Tibial artery (tissue), 4 donors: ENCODE results near the gene EP400.
"Not testable (repeated sequence)": the region's sequence is repeated elsewhere in the genome, so short reads cannot be mapped to it uniquely, and the experiment has no call there.

ENCODE experiments used
- DNase-seq, 2 donors: peaks; one replicate each; pipeline ENCODE4 v3.0.0-alpha.2; 2019
- H3K27ac ChIP-seq, 2 donors: fragments of 200-600 bp; sonication (generic) in 1 of 2; 1 replicate in 1 of 2; 2 replicates in 1 of 2; pipeline ENCODE4 v1.5.1; 2018 to 2019; ENCODE audit warnings: mild to moderate bottlenecking in 1 of 2
- H3K27me3 ChIP-seq, 2 donors: fragments of 200-600 bp; sonication (generic) in 1 of 2; one replicate each; pipeline versions ENCODE4 v1.5.1 to v1.6.0; 2016 to 2019
- H3K36me3 ChIP-seq, 3 donors: fragments of 200-600 bp; sonication (generic) in 2 of 3; one replicate each; pipeline ENCODE4 v1.5.1; 2016 to 2019; ENCODE audit warnings: mild to moderate bottlenecking in 2 of 3
- H3K4me1 ChIP-seq, 4 donors: fragments of 200-600 bp; sonication (generic) in 2 of 4; 1 replicate in 3 of 4; 2 replicates in 1 of 4; pipeline ENCODE4 v1.5.1; 2016 to 2019
- H3K4me3 ChIP-seq, 2 donors: fragments of 200-600 bp; sonication (generic) in 1 of 2; 1 replicate in 1 of 2; 2 replicates in 1 of 2; pipeline ENCODE4 v1.5.1; 2018 to 2019; ENCODE audit warnings: mild to moderate bottlenecking in 2 of 2
- H3K9me3 ChIP-seq, 3 donors: fragments of 200-600 bp; sonication (generic) in 1 of 3; one replicate each; pipeline ENCODE4 v1.5.1; 2016 to 2019
- intact Hi-C: fragments of 100-400 bp; cut with DNase I; formaldehyde crosslinking; loops from one replicate; pipeline ENCODE4 v1.15.0; 2023; ENCODE audit warnings: low total_unique reads
- TF ChIP-seq, protein P1 (sequence below), 2 experiments: fragments of 200-600 bp in 1 of 2; fragments of 450-650 bp in 1 of 2; IDR thresholded peaks; one replicate each; pipeline ENCODE4 v1.5.1; 2017 to 2019; ENCODE audit warnings: antibody characterized with exemption in 2 of 2, mild to moderate bottlenecking in 1 of 2, moderate library complexity in 1 of 2

The EP400 gene

DNA sequence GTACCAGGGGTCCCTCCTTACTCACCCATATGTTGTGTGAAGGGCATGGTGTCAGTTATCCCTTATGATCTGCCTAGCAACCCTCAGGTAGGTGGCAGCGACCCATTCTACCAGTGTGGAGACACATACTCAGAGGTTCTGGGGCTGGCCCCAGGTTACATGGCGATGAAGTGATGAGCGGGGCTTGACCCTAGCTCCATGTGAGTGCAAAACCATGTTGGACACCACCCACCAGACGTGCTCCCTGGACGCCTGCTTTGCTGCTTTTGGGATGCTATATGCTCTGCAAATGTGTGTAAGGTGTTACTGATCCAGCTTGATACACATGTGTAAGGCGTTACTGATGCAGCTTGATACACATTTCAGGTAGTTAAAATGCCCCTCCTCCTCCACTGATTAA lies 33.3 kb downstream of the EP400 start:
- peaks cover 56 to 87% (median 69%) of the 10 kb centered on the region in 3 donors for H3K36me3 ChIP-seq
- no peak for DNase-seq
- H3K27ac ChIP-seq: no peak overlapping the region
- TF ChIP-seq, protein P1, sequence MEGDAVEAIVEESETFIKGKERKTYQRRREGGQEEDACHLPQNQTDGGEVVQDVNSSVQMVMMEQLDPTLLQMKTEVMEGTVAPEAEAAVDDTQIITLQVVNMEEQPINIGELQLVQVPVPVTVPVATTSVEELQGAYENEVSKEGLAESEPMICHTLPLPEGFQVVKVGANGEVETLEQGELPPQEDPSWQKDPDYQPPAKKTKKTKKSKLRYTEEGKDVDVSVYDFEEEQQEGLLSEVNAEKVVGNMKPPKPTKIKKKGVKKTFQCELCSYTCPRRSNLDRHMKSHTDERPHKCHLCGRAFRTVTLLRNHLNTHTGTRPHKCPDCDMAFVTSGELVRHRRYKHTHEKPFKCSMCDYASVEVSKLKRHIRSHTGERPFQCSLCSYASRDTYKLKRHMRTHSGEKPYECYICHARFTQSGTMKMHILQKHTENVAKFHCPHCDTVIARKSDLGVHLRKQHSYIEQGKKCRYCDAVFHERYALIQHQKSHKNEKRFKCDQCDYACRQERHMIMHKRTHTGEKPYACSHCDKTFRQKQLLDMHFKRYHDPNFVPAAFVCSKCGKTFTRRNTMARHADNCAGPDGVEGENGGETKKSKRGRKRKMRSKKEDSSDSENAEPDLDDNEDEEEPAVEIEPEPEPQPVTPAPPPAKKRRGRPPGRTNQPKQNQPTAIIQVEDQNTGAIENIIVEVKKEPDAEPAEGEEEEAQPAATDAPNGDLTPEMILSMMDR (IDR thresholded peaks at IDR 0.05): no peak
- H3K4me3 ChIP-seq: no peak overlapping the region
- H3K4me1 ChIP-seq: no peaks in the 10 kb centered on the region
- H3K9me3 ChIP-seq: no peaks in the 10 kb centered on the region
- intact Hi-C loops: no loop called here
- no peaks in the 10 kb centered on the region for H3K27me3 ChIP-seq

DNA sequence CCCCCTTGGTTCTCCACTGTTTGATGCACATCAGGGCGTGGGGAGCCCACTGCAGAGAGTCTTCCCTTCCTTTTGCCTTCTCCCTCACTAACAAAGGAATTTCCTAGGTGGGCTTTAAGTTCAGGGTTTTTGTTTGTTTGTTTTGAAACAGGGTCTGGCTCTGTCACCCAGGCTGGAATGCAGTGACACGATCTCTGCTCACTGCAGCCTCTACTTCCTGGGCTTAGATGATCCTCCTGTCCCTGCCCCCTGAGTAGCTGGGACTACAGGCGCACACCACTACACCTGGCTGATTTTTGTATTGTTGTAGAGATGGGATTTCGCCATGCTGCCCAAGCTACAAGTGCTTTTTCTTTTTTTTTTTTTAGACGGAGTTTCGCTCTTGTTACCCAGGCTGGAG lies 33.8 kb downstream of the EP400 start:
- Histone ChIP-seq H3K27me3 (no peaks in the 10 kb centered on the region), H3K4me1 (no peaks in the 10 kb centered on the region), H3K9me3 (no peaks in the 10 kb centered on the region), H3K4me3 (no peak overlapping the region), H3K36me3 (peaks cover 61 to 93% (median 74%) of the 10 kb centered on the region in 3 donors), H3K27ac (no peak overlapping the region)
- intact Hi-C loops: no loop called here
- no peak for DNase-seq
- TF ChIP-seq, protein P1 (IDR thresholded peaks at IDR 0.05): no peak

DNA sequence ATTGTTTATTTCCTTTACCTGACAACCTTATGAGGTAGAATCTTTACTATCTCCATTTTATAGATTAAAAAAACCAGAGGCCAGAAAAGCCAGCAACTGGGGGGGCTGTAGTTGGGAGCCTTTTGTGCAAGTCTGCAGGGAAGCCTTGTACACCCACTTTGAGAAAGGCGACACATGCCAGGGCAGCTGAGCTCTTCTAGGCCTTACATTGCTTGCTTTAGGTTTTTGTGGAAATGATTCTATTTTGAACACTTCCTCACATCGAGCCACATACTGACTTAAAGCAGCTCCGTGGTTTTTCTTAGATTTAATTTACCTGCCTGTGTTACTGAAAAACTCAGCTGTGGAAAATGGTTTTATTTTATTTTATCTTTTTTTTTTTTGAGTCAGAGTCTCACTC lies 34.6 kb downstream of the EP400 start:
- intact Hi-C loops: no loop called here
- Histone ChIP-seq H3K4me3 (no peak overlapping the region), H3K4me1 (no peaks in the 10 kb centered on the region), H3K27ac (no peak overlapping the region), H3K9me3 (no peaks in the 10 kb centered on the region), H3K36me3 (peaks cover 67 to 100% (median 82%) of the 10 kb centered on the region in 3 donors), H3K27me3 (no peaks in the 10 kb centered on the region)
- TF ChIP-seq, protein P1 (IDR thresholded peaks at IDR 0.05): no peak
- no peak for DNase-seq

DNA sequence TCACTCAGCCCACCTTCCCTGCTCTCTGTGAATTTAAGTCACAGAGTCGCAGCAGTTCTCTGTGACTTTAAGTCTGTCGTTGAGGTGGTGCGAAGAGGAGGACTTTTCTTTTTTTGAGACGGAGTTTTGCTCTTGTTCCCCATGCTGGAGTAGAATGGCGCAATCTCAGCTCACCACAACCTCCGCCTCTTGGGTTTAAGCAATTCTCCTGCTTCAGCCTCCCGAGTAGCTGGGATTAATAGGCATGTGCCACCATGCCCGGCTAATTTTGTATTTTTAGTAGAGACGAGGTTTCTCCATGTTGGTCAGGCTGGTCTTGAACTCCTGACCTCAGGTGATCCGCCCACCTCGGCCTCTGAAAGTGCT lies 35.8 kb downstream of the EP400 start:
- DNase-seq, intact Hi-C loops, H3K4me1 ChIP-seq, H3K4me3 ChIP-seq, H3K9me3 ChIP-seq, H3K27ac ChIP-seq, H3K27me3 ChIP-seq: not testable (repeated sequence)
- H3K36me3 ChIP-seq: peaks cover 70 to 100% (median 85%) of the 10 kb centered on the region in 3 donors

DNA sequence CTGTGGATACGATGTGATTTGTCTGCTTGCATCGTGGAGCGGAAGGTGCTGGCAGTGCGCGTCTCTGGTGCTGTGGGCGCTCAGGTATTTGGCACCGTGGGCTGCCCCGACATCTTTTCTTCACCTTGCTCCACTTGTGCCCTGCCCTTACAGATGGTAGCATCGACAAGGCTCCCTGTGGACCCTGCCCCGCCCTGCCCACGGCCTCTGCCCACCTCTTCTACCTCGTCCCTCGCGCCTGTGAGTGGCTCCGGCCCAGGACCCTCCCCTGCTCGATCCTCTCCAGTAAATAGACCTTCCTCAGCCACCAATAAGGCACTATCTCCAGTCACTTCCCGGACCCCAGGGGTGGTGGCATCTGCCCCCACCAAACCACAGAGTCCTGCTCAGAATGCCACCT lies 36.6 kb downstream of the EP400 start:
- Histone ChIP-seq H3K4me1 (no peaks in the 10 kb centered on the region), H3K36me3 (peaks cover 70 to 100% (median 85%) of the 10 kb centered on the region in 3 donors), H3K9me3 (no peaks in the 10 kb centered on the region), H3K27me3 (no peaks in the 10 kb centered on the region), H3K4me3 (no peak overlapping the region), H3K27ac (no peak overlapping the region)
- TF ChIP-seq, protein P1 (IDR thresholded peaks at IDR 0.05): no peak
- DNase-seq: no peak
- intact Hi-C loops: no loop called here

DNA sequence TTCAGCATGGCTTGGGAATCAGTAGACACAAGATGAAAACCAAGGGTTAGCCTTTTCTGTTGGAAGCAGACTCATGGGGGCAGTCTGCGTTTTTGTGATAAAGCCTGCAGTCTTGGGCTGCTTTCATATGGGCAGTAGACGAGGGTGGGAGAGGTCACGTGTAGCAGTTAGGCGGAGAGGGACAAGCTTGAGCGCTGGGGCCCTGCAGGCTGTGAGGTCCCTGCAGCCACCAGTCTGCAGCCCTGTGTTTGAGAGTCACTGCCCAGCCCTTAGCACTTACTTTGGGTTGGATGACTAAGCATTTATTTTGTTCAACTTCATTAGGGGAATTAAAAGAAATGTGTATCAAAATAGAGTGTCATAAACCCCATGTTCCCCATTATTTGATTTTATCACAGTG lies 37.2 kb downstream of the EP400 start:
- TF ChIP-seq, protein P1 (IDR thresholded peaks at IDR 0.05): no peak
- peaks cover 70 to 100% (median 85%) of the 10 kb centered on the region in 3 donors for H3K36me3 ChIP-seq
- no peaks in the 10 kb centered on the region for H3K27me3 ChIP-seq
- no peak for DNase-seq
- no peaks in the 10 kb centered on the region for H3K9me3 ChIP-seq
- H3K27ac ChIP-seq: no peak overlapping the region
- no peaks in the 10 kb centered on the region for H3K4me1 ChIP-seq
- H3K4me3 ChIP-seq: no peak overlapping the region
- intact Hi-C loops: no loop called here
